Nephron (organoid): ENCODE measurements around the gene IGF2BP2.
A peak's percentile ranks its signal among the peaks of the same experiment; 100 is the strongest.

ENCODE experiments used
- H3K27ac Mint-ChIP-seq, 3 experiments: 2 replicates each; pipeline ENCODE4 v1.8.0; 2020; ENCODE audit warnings: mixed read lengths in 3 of 3, mild to moderate bottlenecking in 2 of 3, moderate library complexity in 1 of 3
- H3K27me3 Mint-ChIP-seq: 2 replicates; pipeline ENCODE4 v1.8.0; 2021; ENCODE audit warnings: low read depth, mild to moderate bottlenecking, moderate library complexity, mixed read lengths
- H3K36me3 Mint-ChIP-seq: 2 replicates; pipeline ENCODE4 v1.8.0; 2020; ENCODE audit warnings: low read depth, mixed read lengths
- H3K4me1 Mint-ChIP-seq: 2 replicates; pipeline ENCODE4 v1.8.0; 2020; ENCODE audit warnings: mixed read lengths
- H3K4me3 Mint-ChIP-seq, 3 experiments: 2 replicates each; pipeline ENCODE4 v1.8.0; 2020; ENCODE audit warnings: mild to moderate bottlenecking in 3 of 3, mixed read lengths in 3 of 3, moderate library complexity in 2 of 3
- H3K9me3 Mint-ChIP-seq: 2 replicates; pipeline ENCODE4 v1.8.0; 2020; ENCODE audit warnings: mixed read lengths
- TF ChIP-seq, protein P1 (sequence below), 3 experiments: fragments of 200-600 bp; sonication (generic); IDR thresholded peaks; one replicate each; pipeline ENCODE4 v1.5.0; 2021; ENCODE audit warnings: antibody characterized with exemption in 3 of 3; ENCODE audit not compliant: unreplicated experiment in 3 of 3

The IGF2BP2 gene

DNA sequence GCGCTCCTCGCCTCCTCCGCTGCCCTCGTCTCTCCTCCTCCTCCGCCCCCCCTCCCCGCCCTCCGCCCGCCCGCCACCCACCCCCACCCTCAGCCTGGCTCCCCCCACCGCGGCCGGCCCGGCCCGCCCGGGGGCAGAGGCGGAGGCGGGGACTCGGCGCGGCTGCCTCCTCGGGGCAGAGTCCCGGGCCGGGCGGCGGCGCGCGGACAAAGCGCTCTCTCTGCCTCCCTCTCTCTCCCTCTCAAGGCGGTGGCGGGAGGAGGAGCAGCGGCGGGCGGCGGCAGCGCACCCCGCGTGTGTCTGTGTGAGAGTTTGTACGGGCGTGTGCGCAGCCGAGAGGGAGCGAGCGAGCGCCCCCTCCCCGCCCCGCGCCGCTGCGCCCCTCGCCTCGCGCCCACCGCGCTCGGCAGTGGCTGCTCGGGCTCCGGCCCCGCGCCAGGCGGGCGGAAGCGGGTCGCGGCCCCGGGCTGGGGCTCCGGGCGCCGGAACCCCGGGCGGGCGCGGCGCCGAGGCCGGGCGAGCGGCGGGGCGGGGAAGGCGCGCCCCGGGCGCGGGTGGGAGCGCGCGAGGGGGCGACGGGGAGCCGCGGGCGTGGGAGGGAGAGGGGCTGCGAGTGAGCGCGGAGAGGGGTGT, at the start of gene IGF2BP2:
IGF2BP2 (minus strand) TSS at position 37 of the 633 bp plus-strand sequence. CDS start 82 bp downstream, outside the sequence.
- peaks cover 39% of the 10 kb centered on the region for H3K36me3 Mint-ChIP-seq

DNA sequence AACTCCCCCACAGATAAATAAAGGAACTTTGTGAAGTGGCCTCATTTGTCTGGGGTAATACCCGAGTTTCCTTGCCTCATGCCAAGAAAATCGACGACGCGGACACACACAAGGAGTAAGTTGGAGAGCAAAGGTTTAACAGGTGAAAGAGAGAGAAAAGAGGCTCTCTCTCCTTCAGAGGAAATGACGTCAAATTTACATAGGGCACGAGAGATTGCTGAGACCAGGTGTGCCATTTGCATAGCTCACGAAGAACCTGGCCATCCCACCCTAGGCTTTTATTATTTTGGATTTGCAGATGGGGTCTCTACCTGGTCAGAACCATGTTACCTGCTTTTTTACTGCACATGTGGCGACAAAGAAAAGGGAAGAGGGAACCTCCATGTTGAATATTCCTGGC, 49.3 kb upstream of the IGF2BP2 start:
- Mint-ChIP-seq H3K9me3 (no peaks in the 10 kb centered on the region), H3K27ac (no peak overlapping the region), H3K36me3 (no peaks in the 10 kb centered on the region), H3K4me3 (no peak overlapping the region), H3K27me3 (no peaks in the 10 kb centered on the region), H3K4me1 (no peaks in the 10 kb centered on the region)
- TF ChIP-seq, protein P1, sequence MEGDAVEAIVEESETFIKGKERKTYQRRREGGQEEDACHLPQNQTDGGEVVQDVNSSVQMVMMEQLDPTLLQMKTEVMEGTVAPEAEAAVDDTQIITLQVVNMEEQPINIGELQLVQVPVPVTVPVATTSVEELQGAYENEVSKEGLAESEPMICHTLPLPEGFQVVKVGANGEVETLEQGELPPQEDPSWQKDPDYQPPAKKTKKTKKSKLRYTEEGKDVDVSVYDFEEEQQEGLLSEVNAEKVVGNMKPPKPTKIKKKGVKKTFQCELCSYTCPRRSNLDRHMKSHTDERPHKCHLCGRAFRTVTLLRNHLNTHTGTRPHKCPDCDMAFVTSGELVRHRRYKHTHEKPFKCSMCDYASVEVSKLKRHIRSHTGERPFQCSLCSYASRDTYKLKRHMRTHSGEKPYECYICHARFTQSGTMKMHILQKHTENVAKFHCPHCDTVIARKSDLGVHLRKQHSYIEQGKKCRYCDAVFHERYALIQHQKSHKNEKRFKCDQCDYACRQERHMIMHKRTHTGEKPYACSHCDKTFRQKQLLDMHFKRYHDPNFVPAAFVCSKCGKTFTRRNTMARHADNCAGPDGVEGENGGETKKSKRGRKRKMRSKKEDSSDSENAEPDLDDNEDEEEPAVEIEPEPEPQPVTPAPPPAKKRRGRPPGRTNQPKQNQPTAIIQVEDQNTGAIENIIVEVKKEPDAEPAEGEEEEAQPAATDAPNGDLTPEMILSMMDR (IDR thresholded peaks at IDR 0.05; ENCODE audit: unreplicated experiment in 3 of 3) = no peak

More for the DNA sequence above, at the start of gene IGF2BP2:
- H3K27ac Mint-ChIP-seq = peak within 1 kb of the TSS; percentile 95 to 100 (median 99)
- peak within 1 kb of the TSS; percentile 98 to 99 (median 98) for H3K4me3 Mint-ChIP-seq
- H3K27me3 Mint-ChIP-seq = no peaks in the 10 kb centered on the region
- TF ChIP-seq, protein P1 (IDR thresholded peaks at IDR 0.05; ENCODE audit: unreplicated experiment in 3 of 3) = no peak
- peaks cover 35% of the 10 kb centered on the region for H3K4me1 Mint-ChIP-seq
- peaks cover 7% of the 10 kb centered on the region for H3K9me3 Mint-ChIP-seq

DNA sequence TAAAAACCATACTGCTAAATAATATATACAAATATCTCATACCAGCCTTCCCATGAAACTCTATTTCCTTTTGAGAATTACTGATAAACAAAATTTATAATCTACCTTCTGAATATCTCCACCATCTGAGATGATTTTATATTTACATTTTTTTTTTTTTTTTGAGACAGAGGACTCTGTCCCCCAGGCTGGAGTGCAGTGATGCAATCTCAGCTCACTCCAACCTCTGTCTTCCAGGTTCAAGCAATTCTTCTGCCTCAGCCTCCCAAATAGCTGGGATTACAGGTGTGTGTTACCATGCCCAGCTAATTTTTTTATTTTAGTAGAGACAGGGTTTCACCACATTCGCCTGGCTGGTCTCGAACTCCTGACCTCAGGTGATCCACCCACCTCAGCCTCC, 42.8 kb upstream of the IGF2BP2 start:
- Mint-ChIP-seq H3K27ac (no peak overlapping the region), H3K4me3 (no peak overlapping the region), H3K4me1 (no peaks in the 10 kb centered on the region), H3K36me3 (no peaks in the 10 kb centered on the region), H3K27me3 (no peaks in the 10 kb centered on the region), H3K9me3 (no peaks in the 10 kb centered on the region)
- TF ChIP-seq, protein P1 (IDR thresholded peaks at IDR 0.05; ENCODE audit: unreplicated experiment in 3 of 3) = no peak

DNA sequence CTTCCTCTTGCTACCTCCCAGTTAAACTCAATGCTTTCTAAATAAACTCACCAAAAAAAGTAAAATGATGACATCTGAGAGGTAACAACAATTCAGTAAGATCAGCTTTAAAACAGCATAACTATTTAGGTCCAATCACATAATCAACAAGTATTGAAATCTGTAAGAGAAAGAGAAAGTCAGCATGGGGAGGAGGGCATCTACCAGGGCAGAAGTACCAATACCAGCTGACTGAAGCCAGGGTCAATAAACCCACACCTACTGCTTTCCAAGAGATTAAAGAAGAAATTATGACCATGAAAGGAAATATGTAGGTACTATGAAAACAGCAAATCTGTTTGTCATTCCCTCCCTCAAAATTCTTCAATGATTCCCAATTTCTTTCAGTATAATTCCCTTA, 42.2 kb upstream of the IGF2BP2 start:
- Mint-ChIP-seq H3K4me3 (no peak overlapping the region), H3K36me3 (no peaks in the 10 kb centered on the region), H3K27ac (no peak overlapping the region), H3K9me3 (no peaks in the 10 kb centered on the region), H3K4me1 (no peaks in the 10 kb centered on the region), H3K27me3 (no peaks in the 10 kb centered on the region)
- TF ChIP-seq, protein P1 (IDR thresholded peaks at IDR 0.05; ENCODE audit: unreplicated experiment in 3 of 3) = no peak

DNA sequence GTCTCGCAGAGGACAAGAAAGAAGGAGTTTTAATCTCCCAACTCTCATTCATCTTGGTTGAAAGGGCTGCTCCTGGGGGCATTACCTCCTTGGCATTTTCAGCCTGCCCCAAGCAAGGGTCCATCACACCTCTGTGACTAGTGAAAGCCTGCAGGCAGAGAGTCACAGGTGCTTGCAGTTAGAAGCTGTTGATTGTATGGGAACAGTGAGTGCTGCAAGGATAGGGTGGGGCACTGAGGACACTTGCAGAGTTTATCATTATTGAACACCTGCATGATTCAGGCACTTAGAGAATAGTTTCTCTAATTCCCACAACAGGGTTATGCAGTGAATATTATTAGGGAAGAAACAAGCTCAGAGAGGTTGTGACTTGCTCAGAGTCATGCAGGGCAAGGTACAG, 41.7 kb upstream of the IGF2BP2 start:
- Mint-ChIP-seq H3K36me3 (no peaks in the 10 kb centered on the region), H3K27ac (no peak overlapping the region), H3K4me3 (no peak overlapping the region), H3K9me3 (no peaks in the 10 kb centered on the region), H3K27me3 (no peaks in the 10 kb centered on the region), H3K4me1 (no peaks in the 10 kb centered on the region)
- TF ChIP-seq, protein P1 (IDR thresholded peaks at IDR 0.05; ENCODE audit: unreplicated experiment in 3 of 3) = no peak

DNA sequence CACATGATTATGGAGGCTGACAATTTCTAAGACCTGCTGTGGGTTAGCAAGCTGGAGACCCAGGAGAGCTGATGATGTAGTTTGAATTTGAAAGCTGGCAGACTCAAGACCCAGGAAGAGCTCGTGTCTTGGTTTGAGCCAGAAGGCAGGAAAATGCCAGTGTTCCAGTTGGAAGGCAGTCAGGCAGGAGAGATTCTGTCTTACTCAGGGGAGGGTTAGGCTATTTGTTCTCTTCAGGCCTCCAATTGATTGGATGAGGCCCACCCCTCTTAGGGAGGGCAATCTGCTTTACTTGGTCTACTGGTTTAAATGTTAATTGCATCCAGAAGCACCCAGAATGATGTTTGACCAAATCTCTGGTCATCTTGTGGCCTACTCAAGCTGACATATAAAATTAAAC, 40.4 kb upstream of the IGF2BP2 start:
- no peaks in the 10 kb centered on the region for H3K36me3 Mint-ChIP-seq
- H3K4me1 Mint-ChIP-seq = no peaks in the 10 kb centered on the region
- no peak overlapping the region for H3K4me3 Mint-ChIP-seq
- H3K27ac Mint-ChIP-seq = no peak overlapping the region
- H3K27me3 Mint-ChIP-seq = no peaks in the 10 kb centered on the region
- TF ChIP-seq, protein P1 (IDR thresholded peaks at IDR 0.05; ENCODE audit: unreplicated experiment in 3 of 3) = no peak
- no peaks in the 10 kb centered on the region for H3K9me3 Mint-ChIP-seq
